H1 (cell line): ENCODE measurements around the gene LAMA3. TPM values are rescaled to one million over a fixed set of nuclear protein-coding genes. Genes with fewer than 3 reads are reported as not detected.

Experiments
- CHD2 ChIP-seq: IDR thresholded peaks from 2 replicates; pipeline ENCODE4 v1.6.1; 2012; ENCODE audit warnings: low read length, improper control_type of control experiment
- CREB1 ChIP-seq: IDR thresholded peaks from 2 replicates; pipeline ENCODE4 v1.6.1; 2012; ENCODE audit warnings: inconsistent platforms
- KDM1A ChIP-seq: fragments of 200-600, 300-600 bp; sonication (generic); IDR thresholded peaks from 2 replicates; pipeline ENCODE4 v1.7.1; 2016; ENCODE audit warnings: mild to moderate bottlenecking, low read length, borderline replicate concordance
- RNF2 ChIP-seq: fragments of 200-900, 300-1000 bp; sonication (generic); IDR thresholded peaks from 2 replicates; pipeline ENCODE4 v1.7.1; 2016; ENCODE audit warnings: borderline replicate concordance, low read depth, mild to moderate bottlenecking, antibody characterized with exemption, low read length; ENCODE audit not compliant: poor library complexity, severe bottlenecking; ENCODE audit errors: missing control alignments
- SIX5 ChIP-seq: IDR thresholded peaks from 2 replicates; pipeline ENCODE4 v1.6.1; 2011; ENCODE audit warnings: mild to moderate bottlenecking, low read depth, low read length
- SP4 ChIP-seq: IDR thresholded peaks from 2 replicates; pipeline ENCODE4 v1.6.1; 2012; ENCODE audit warnings: low read length, inconsistent platforms
- TAF7 ChIP-seq: optimal IDR thresholded peaks from 2 replicates; pipeline ENCODE3; 2011; ENCODE audit warnings: low read depth, mild to moderate bottlenecking, inconsistent platforms, low read length, moderate library complexity, borderline replicate concordance
- TEAD4 ChIP-seq: IDR thresholded peaks from 2 replicates; pipeline ENCODE4 v1.6.1; 2012; ENCODE audit warnings: low read depth, low read length, inconsistent platforms, mixed read lengths
- YY1 ChIP-seq: IDR thresholded peaks from 2 replicates; pipeline ENCODE4 v1.6.1; 2011; ENCODE audit warnings: low read depth, mild to moderate bottlenecking, low read length
- polyA plus RNA-seq, 7 experiments: library from polyadenylated mRNA; depleted of rRNA in 3 of 7; stranded (reverse) in 5 of 7; unstranded in 2 of 7; fragments of >200 nt in 5 of 7; fragments of 200-250 nt in 2 of 7; gene quantifications; 1 replicate in 5 of 7; 2 replicates in 1 of 7; 4 replicates in 1 of 7; pipeline versions ENCODE4 v1.2.1 to v1.2.3, GENCODE V29; 2011 to 2013; ENCODE audit warnings: missing spikeins in 2 of 7, mixed read lengths in 2 of 7
- total RNA-seq: library from RNA; stranded (reverse); fragmentation: NEBNext Ultra II Directional; extraction: Animal tissue kit (Norgen Biotek cat#: 25700); gene quantifications from 2 replicates; pipeline ENCODE4 v1.2.1, GENCODE V29; 2021

LAMA3 gene
- total and polyA plus RNA-seq, 2 of the 8 experiments (the other 6 are each of a cell fraction or from before 2014, with no cell fraction given) = 0.76 to 5.0 TPM

GRCh38 chr18:23971097-23971440 lies 281.8 kb downstream of the LAMA3 start (continued):
- TF ChIP-seq RNF2 (no peak), TEAD4 (no peak), SIX5 (no peak), CHD2 (no peak), CREB1 (no peak), TAF7 (no peak), YY1 (no peak), KDM1A (no peak), SP4 (no peak)
